MM.1S (cell line): ENCODE measurements around the gene TLE3.

ENCODE experiments used
- DNase-seq: peaks from one replicate; pipeline ENCODE4 v3.0.0-alpha.2; 2015
- H2AFZ ChIP-seq: fragments of 300-600 bp; sonication (generic); 2 replicates; pipeline ENCODE4 v1.6.0; 2016; ENCODE audit warnings: antibody characterized with exemption, low read length
- H3F3A ChIP-seq: fragments of 300-600 bp; sonication (generic); 2 replicates; pipeline ENCODE4 v1.6.1; 2016; ENCODE audit warnings: mild to moderate bottlenecking, antibody characterized with exemption, low read length, moderate library complexity, mixed read lengths; ENCODE audit not compliant: insufficient read depth
- H3K27ac ChIP-seq: fragments of 300-600 bp; sonication (generic); 2 replicates; pipeline ENCODE4 v1.5.1; 2016; ENCODE audit warnings: mild to moderate bottlenecking, low read length
- H3K27me3 ChIP-seq: fragments of 300-600 bp; sonication (generic); replicated peaks from 2 replicates; pipeline ENCODE4 v1.6.0; 2016; ENCODE audit warnings: low read length; ENCODE audit not compliant: insufficient read depth
- H3K36me3 ChIP-seq: fragments of 300-600 bp; sonication (generic); replicated peaks from 2 replicates; pipeline ENCODE4 v1.6.1; 2016; ENCODE audit warnings: mild to moderate bottlenecking, low read length, mixed read lengths; ENCODE audit not compliant: insufficient read depth
- H3K4me1 ChIP-seq: fragments of 300-600 bp; sonication (generic); 2 replicates; pipeline ENCODE4 v1.6.1; 2016; ENCODE audit warnings: low read length, mixed read lengths
- H3K4me2 ChIP-seq: fragments of 300-600 bp; sonication (generic); 2 replicates; pipeline ENCODE4 v1.6.0; 2016; ENCODE audit warnings: low read depth, low read length
- H3K4me3 ChIP-seq: fragments of 300-600 bp; sonication (generic); 2 replicates; pipeline ENCODE4 v1.5.1; 2016; ENCODE audit warnings: low read length, mixed read lengths
- H3K79me2 ChIP-seq: fragments of 300-600 bp; sonication (generic); 2 replicates; pipeline ENCODE4 v1.6.1; 2016; ENCODE audit warnings: mixed run types, low read length, mixed read lengths
- H3K9ac ChIP-seq: fragments of 300-600 bp; sonication (generic); 2 replicates; pipeline ENCODE4 v1.6.1; 2016; ENCODE audit warnings: low read length, mixed read lengths
- H3K9me2 ChIP-seq: fragments of 300-600 bp; sonication (generic); replicated peaks from 2 replicates; pipeline ENCODE4 v1.6.1; 2016; ENCODE audit warnings: mild to moderate bottlenecking, low read length, mixed read lengths; ENCODE audit not compliant: insufficient read depth
- H3K9me3 ChIP-seq: fragments of 300-600 bp; sonication (generic); replicated peaks from 2 replicates; pipeline ENCODE4 v1.6.1; 2016; ENCODE audit warnings: mild to moderate bottlenecking, low read length, mixed read lengths; ENCODE audit not compliant: insufficient read depth
- H4K20me1 ChIP-seq: fragments of 300-600 bp; sonication (generic); 2 replicates; pipeline ENCODE4 v1.6.1; 2016; ENCODE audit warnings: mild to moderate bottlenecking, low read length, moderate library complexity, mixed read lengths; ENCODE audit not compliant: insufficient read depth
- CTCF ChIP-seq: fragments of 300-600 bp; sonication (generic); IDR thresholded peaks from 2 replicates; pipeline ENCODE4 v1.5.1; 2016; ENCODE audit warnings: antibody characterized with exemption, low read length, mixed read lengths
- EZH2 ChIP-seq: fragments of 300-600 bp; sonication (generic); optimal IDR thresholded peaks from 2 replicates; pipeline ENCODE3; 2017; ENCODE audit warnings: low read depth, mild to moderate bottlenecking, antibody characterized with exemption, low read length, mixed read lengths
- EZH2phosphoT487 ChIP-seq: fragments of 300-600 bp; sonication (generic); IDR thresholded peaks from 2 replicates; pipeline ENCODE4 v1.6.1; 2018; ENCODE audit warnings: antibody characterized with exemption, low read length

The TLE3 gene

GRCh38 chr15:70087708-70088352 is 9.9 kb downstream of the TLE3 start:
- H3K36me3 ChIP-seq: peaks cover 26% of the 10 kb centered on the region

GRCh38 chr15:70086636-70087035 is 11.1 kb downstream of the TLE3 start:
- Histone ChIP-seq H3K36me3 (peaks cover 37% of the 10 kb centered on the region), H3K4me2 (no peak overlapping the region), H3K4me1 (peaks cover 48% of the 10 kb centered on the region), H3K9me2 (no peaks in the 10 kb centered on the region), H4K20me1 (peaks cover 65% of the 10 kb centered on the region), H3F3A (peaks cover 15% of the 10 kb centered on the region; the same call in 1 of the 2 replicates), H2AFZ (no peak overlapping the region), H3K9ac (no peak overlapping the region), H3K4me3 (no peak overlapping the region), H3K27me3 (no peaks in the 10 kb centered on the region), H3K27ac (no peak overlapping the region), H3K9me3 (no peaks in the 10 kb centered on the region), H3K79me2 (peaks cover 98% of the 10 kb centered on the region)
- DNase-seq: no peak
- TF ChIP-seq EZH2 (no peak), EZH2phosphoT487 (no peak), CTCF (no peak)

More at GRCh38 chr15:70087708-70088352, 9.9 kb downstream of the TLE3 start:
- peaks cover 98% of the 10 kb centered on the region for H3K79me2 ChIP-seq
- peaks cover 15% of the 10 kb centered on the region; the same call in 1 of the 2 replicates for H3F3A ChIP-seq
- no peaks in the 10 kb centered on the region for H3K9me2 ChIP-seq
- H3K4me2 ChIP-seq: no peak overlapping the region
- H3K9me3 ChIP-seq: no peaks in the 10 kb centered on the region
- no peaks in the 10 kb centered on the region for H3K27me3 ChIP-seq
- peaks cover 65% of the 10 kb centered on the region for H4K20me1 ChIP-seq
- DNase-seq: no peak
- no peak overlapping the region for H3K9ac ChIP-seq
- H2AFZ ChIP-seq: no peak overlapping the region
- H3K4me3 ChIP-seq: no peak overlapping the region
- TF ChIP-seq EZH2phosphoT487 (no peak), EZH2 (no peak)
- H3K27ac ChIP-seq: no peak overlapping the region
- H3K4me1 ChIP-seq: peaks cover 56% of the 10 kb centered on the region

GRCh38 chr15:70084461-70084860 is 13.3 kb downstream of the TLE3 start:
- Histone ChIP-seq H3K4me3 (no peak overlapping the region), H2AFZ (no peak overlapping the region), H3K36me3 (peaks cover 43% of the 10 kb centered on the region), H3K9ac (peak overlapping the region; percentile 9; the same call in 1 of the 2 replicates), H3K4me2 (peak overlapping the region; percentile 45), H3K27ac (peak overlapping the region; percentile 24; the same call in 1 of the 2 replicates), H3K4me1 (peaks cover 45% of the 10 kb centered on the region), H3K9me2 (no peaks in the 10 kb centered on the region), H4K20me1 (peaks cover 54% of the 10 kb centered on the region), H3K79me2 (peaks cover 98% of the 10 kb centered on the region), H3F3A (peaks cover 11% of the 10 kb centered on the region; the same call in 1 of the 2 replicates), H3K27me3 (no peaks in the 10 kb centered on the region), H3K9me3 (no peaks in the 10 kb centered on the region)
- no peak for DNase-seq
- TF ChIP-seq EZH2phosphoT487: no peak
- TF ChIP-seq EZH2: no peak
- no peak for TF ChIP-seq CTCF

- peaks cover 98% of the 10 kb centered on the region for H3K79me2 ChIP-seq
- H3K9me2 ChIP-seq: no peaks in the 10 kb centered on the region
- H3F3A ChIP-seq: peaks cover 11% of the 10 kb centered on the region; the same call in 1 of the 2 replicates
- H3K36me3 ChIP-seq: peaks cover 47% of the 10 kb centered on the region
- H3K27me3 ChIP-seq: no peaks in the 10 kb centered on the region
- TF ChIP-seq EZH2 (no peak), EZH2phosphoT487 (no peak), CTCF (no peak)
- H4K20me1 ChIP-seq: peaks cover 60% of the 10 kb centered on the region
- peak overlapping the region; percentile 45 for H3K4me2 ChIP-seq
- peak overlapping the region; percentile 9; the same call in 1 of the 2 replicates for H3K9ac ChIP-seq
- DNase-seq: peak; percentile 39
- peaks cover 44% of the 10 kb centered on the region for H3K4me1 ChIP-seq
- H3K9me3 ChIP-seq: no peaks in the 10 kb centered on the region
- peak overlapping the region; percentile 24; the same call in 1 of the 2 replicates for H3K27ac ChIP-seq
- H3K4me3 ChIP-seq: no peak overlapping the region
- no peak overlapping the region for H2AFZ ChIP-seq
Observed at GRCh38 chr15:70083946-70084345, 13.8 kb downstream of the TLE3 start.
